ENCODE data around the gene ERGIC3.

ERGIC3 gene

GRCh38 chr20:35560541-35560940 lies 18.7 kb downstream of the ERGIC3 start:
- in situ Hi-C loops (cut with MboI; ENCODE audit: low sequenced_read_pairs), result no loop called here

- in situ Hi-C loops (cut with MboI; ENCODE audit: low sequenced_read_pairs), result no loop called here
Measured at GRCh38 chr20:35561268-35561667, 19.4 kb downstream of the ERGIC3 start.

DNA sequence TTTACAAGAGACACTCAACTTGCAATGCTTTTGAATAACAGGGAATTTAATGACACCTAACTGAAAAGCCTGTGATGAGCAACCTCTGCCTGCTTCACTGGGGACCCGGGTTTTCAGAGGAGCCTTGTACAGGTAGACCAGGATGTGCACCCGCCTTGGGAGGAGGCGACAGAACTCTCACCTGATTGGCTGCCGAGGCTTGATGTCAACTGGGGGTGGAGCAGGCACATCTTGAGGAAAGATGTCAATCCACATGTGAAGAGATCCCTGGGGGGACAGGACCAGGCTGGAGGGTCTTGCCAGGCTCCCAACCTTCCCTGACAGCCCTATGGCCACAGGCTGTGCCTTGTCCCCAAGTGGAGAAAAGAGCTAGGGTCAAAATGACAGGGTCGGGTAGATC lies 19.8 kb downstream of the ERGIC3 start:
- in situ Hi-C loops (cut with MboI; ENCODE audit: low sequenced_read_pairs), result no loop called here

- in situ Hi-C loops (cut with MboI; ENCODE audit: low sequenced_read_pairs), result no loop called here
Measured at GRCh38 chr20:35562541-35563110, 20.7 kb downstream of the ERGIC3 start.

- in situ Hi-C loops (cut with MboI; ENCODE audit: low sequenced_read_pairs), result no loop called here
Measured at GRCh38 chr20:35563834-35564233, 22.0 kb downstream of the ERGIC3 start.

GRCh38 chr20:35564905-35565304 lies 23.0 kb downstream of the ERGIC3 start:
- in situ Hi-C loops (cut with MboI; ENCODE audit: low sequenced_read_pairs), result no loop called here

- in situ Hi-C loops (cut with MboI; ENCODE audit: low sequenced_read_pairs), result no loop called here
Measured at GRCh38 chr20:35568645-35569044, 26.8 kb downstream of the ERGIC3 start.

GRCh38 chr20:35571555-35571954 lies 29.7 kb downstream of the ERGIC3 start:
- in situ Hi-C loops (cut with MboI; ENCODE audit: low sequenced_read_pairs), result no loop called here

DNA sequence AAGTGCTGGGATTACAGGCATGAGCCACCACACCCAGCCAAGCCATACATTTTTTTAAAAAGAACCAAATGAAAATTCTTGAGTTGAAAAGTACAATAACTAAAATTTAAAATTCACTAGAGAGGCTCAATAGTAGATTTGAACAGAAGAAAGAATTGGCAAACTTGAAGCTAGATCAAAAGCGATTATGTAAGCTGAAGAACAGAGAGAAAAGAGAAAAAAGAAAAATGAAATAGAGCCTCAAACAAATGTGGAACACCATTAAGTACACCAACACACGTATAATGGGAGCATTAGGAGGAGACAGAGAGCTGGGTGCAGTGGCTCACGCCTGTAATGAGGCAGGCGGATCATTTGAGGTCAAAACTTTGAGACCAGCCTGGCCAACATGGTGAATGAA lies 31.0 kb downstream of the ERGIC3 start:
- in situ Hi-C loops (cut with MboI; ENCODE audit: low sequenced_read_pairs), result no loop called here

DNA sequence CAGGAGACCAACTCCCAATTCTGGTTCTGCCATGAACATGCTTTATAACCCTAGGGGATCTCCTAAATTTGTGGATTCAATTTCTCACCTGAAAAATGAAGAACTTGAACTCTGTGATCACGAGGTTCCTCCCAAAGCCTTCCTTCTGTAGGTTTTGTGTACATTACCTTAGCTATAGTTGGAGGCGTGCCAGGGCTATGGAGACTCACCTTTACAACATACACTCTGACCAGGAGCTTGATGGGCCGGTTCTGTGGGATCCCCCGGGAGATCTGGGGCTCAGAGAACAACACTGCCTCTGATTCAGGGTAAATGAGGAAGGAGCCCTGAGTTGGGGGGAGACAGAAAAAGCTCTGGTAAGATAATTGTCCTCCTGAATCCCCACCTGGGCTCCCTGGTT lies 34.1 kb downstream of the ERGIC3 start:
- in situ Hi-C loops (cut with MboI; ENCODE audit: low sequenced_read_pairs), result no loop called here

DNA sequence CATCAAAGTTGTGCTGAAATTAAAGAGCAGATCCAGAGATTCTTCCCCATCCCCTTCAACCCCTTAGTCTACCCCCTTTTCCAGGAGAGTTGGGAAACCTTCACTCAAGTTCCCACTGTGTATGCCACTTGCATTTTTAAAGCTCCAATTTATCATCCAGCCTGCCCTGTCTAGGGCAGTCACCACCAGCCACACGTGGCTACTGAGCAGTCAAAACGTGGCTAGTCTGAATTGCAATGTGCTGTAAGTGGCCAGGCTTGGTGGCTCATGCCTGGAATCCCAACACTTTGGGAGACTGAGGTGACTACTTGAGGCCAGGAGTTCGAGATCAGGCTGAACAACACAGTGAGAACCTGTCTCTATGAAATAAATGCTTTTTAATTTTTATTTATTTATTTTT lies 34.9 kb downstream of the ERGIC3 start:
- in situ Hi-C loops (cut with MboI; ENCODE audit: low sequenced_read_pairs), result no loop called here

DNA sequence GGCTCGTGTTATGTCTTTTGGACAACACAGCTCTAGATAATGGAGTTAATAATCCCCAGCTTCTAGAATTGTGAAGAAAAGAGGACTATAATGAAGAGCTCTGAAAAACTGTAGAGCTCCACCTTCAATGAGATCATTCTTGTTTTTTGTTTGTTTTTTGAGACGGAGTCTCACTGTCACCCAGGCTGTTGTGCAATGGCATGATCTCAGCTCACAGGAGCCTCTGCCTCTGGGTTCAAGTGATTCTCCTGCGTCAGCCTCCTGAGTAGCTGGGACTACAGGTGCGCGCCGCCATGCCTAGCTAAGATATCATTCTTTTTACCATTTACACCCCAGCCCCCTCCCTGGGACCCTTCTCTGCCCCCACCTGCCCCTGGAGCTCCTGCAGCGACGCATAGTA lies 36.6 kb downstream of the ERGIC3 start:
- in situ Hi-C loops (cut with MboI; ENCODE audit: low sequenced_read_pairs), result no loop called here

DNA sequence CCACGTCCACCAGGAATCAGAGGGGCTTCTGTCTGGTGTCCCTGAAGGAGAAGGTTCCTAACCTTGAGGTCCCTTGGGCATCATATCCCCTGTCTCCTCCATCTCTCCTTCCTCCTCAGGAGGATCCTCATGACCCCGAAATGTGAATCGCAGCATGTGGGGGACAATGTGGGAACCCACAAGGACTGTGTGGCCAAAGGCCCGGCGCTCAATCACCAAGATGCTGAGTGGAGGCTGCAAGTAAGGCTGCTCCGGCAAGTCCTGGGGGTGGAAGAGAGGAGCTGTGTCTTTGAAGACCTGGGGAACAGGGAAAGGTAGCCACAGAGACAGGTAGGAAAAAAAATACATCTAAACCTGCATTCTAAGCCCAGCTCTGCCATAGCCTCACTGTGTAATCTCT lies 37.3 kb downstream of the ERGIC3 start:
- in situ Hi-C loops (cut with MboI; ENCODE audit: low sequenced_read_pairs), result no loop called here

- in situ Hi-C loops (cut with MboI; ENCODE audit: low sequenced_read_pairs), result no loop called here
Measured at GRCh38 chr20:35582131-35582530, 40.3 kb downstream of the ERGIC3 start.

GRCh38 chr20:35582741-35583404 lies 41.0 kb downstream of the ERGIC3 start:
- in situ Hi-C loops (cut with MboI; ENCODE audit: low sequenced_read_pairs), result no loop called here

DNA sequence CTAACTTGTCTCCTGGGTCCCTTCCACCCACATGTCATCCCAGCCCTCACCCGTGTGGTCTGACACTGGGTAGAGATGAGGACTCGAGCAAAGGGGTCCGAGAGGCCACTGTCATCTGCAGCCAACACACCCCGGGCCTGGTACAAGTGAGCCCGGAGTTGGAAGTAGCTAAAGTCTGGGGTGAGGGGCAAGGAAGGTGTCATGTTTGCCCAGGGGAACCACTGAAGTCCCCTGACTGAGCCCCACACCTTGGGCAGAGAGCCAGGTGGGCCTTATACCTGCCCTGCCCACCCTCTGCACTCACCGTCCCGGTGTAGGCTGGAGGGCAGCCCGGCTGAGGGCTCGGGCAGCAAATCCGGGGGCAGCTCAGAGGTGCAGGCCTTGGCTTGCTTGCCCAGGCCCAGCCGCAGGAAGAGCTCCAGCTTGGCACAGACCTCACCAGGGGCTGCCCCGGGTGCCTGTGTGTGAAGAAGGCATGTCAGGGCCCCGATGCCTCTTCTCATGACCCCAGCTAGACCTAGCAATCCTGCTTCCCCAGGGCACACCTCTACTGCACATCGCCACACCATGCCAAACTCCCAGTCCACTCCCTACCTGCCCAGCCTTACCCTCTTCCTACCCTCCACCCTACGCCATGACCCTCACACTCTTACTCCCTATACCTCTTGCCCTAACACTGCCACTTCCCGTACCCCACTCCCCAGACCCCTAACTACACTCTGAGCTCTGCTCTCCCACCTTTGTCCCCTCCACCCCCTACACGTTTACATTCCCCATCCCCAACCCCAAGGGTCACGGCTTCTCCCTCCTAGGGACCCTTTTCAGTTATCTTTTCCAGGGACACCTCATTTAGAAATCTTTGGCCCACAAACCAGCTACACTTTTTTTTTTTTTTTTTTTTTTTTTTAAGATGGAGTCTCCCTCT lies 42.0 kb downstream of the ERGIC3 start:
- in situ Hi-C loops (cut with MboI; ENCODE audit: low sequenced_read_pairs), result no loop called here

- in situ Hi-C loops (cut with MboI; ENCODE audit: low sequenced_read_pairs), result no loop called here
Measured at GRCh38 chr20:35586751-35587425, 45.0 kb downstream of the ERGIC3 start.

DNA sequence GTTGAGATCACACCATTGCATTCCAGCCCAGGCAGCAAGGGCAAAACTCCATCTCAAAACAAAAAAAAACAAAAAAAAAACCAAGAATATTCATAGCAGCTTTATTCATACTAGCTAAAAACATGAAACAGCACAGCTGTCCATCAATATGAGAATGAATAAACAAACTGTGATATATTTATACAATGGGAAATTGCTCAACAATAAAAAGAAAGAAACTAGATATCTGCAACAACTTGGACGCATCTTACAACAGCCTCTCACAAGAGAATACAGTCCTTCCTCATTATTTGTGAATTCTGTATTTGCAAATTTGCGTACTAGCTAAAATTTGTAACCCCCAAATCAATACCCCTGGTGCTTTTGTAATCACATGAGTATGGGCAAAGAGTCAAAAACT lies 45.6 kb downstream of the ERGIC3 start:
- in situ Hi-C loops (cut with MboI; ENCODE audit: low sequenced_read_pairs), result no loop called here

DNA sequence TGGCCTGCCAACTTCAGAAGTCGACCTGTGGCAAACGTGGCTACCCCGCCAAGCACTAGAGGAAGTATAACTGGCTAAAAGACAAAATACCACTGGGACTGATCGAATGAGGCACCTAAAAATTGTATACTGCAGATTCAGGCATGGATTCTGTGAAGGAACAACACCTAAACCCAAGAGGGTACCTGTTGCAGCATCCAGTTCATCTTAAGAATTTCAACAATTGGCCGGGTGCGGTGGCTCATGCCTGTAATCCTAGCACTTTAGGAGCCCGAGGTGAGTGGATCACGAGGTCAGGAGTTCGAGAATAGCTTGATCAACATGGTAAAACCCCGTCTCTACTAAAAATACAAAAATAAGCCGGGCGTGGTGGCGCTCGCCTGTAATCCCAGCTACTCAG lies 46.5 kb downstream of the ERGIC3 start:
- in situ Hi-C loops (cut with MboI; ENCODE audit: low sequenced_read_pairs), result no loop called here

DNA sequence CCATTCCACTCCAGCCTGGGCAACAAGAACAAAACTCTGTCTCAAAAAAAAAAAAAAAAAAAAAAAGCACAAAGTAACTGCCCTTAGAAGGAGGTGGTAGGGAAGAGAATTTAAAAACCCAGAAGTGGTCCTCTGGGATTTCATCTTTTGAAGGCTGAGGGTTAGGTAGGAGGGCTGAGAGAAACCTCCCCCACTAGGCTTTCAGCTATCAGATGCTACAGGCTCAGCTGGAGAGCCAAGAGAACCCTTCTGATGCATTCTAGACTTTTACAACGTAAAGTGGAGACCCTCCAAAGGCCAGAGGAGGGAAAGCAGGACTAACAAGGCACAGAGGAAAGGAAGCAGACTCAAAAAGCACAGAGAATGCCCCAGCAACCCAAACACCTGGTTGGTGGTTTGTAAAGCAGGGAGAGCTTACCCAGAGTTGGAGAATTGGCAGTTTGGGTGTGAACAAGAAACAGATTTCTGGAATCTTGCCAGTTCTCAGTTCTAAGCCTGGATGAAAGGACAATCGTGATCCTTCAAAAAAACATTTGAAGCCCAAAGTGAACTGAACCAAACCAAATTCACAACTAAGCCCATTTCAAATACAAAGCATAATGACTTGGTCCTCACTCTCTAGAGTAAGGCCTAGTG lies 50.6 kb downstream of the ERGIC3 start:
- in situ Hi-C loops (cut with MboI; ENCODE audit: low sequenced_read_pairs), result no loop called here

GRCh38 chr20:35595456-35595855 lies 53.6 kb downstream of the ERGIC3 start:
- in situ Hi-C loops (cut with MboI; ENCODE audit: low sequenced_read_pairs), result no loop called here

Data from HL-60/S4 treated with retinoic acid at 250 ng/mL for 4 days and 3 days (cell line).